GM12864 (cell line): ENCODE measurements around the gene PCED1B.

Experiments used
- DNase-seq: peaks from one replicate; pipeline ENCODE4 v3.0.0-alpha.2; 2011; ENCODE audit warnings: low read depth
- H3K4me3 ChIP-seq: 2 replicates; pipeline ENCODE4 v1.5.1; 2011; ENCODE audit warnings: mild to moderate bottlenecking, low read depth, low read length, control low read depth
- TF ChIP-seq, protein P1 (sequence below): IDR thresholded peaks from 2 replicates; pipeline ENCODE4 v1.5.1; 2011; ENCODE audit warnings: low read depth, mild to moderate bottlenecking, moderate library complexity, low read length, control low read depth, inconsistent platforms; ENCODE audit errors: missing control alignments

PCED1B gene

GRCh38 chr12:47075192-47076084 is 4.0 kb upstream of the PCED1B start:
- no peak overlapping the region for H3K4me3 ChIP-seq
- DNase-seq: no peak
- TF ChIP-seq, protein P1, sequence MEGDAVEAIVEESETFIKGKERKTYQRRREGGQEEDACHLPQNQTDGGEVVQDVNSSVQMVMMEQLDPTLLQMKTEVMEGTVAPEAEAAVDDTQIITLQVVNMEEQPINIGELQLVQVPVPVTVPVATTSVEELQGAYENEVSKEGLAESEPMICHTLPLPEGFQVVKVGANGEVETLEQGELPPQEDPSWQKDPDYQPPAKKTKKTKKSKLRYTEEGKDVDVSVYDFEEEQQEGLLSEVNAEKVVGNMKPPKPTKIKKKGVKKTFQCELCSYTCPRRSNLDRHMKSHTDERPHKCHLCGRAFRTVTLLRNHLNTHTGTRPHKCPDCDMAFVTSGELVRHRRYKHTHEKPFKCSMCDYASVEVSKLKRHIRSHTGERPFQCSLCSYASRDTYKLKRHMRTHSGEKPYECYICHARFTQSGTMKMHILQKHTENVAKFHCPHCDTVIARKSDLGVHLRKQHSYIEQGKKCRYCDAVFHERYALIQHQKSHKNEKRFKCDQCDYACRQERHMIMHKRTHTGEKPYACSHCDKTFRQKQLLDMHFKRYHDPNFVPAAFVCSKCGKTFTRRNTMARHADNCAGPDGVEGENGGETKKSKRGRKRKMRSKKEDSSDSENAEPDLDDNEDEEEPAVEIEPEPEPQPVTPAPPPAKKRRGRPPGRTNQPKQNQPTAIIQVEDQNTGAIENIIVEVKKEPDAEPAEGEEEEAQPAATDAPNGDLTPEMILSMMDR: no peak

- TF ChIP-seq, protein P1: no peak
- no peak for DNase-seq
- no peak overlapping the region for H3K4me3 ChIP-seq
These were observed 2.0 kb upstream of the PCED1B start for GRCh38 chr12:47077206-47078085.

DNA sequence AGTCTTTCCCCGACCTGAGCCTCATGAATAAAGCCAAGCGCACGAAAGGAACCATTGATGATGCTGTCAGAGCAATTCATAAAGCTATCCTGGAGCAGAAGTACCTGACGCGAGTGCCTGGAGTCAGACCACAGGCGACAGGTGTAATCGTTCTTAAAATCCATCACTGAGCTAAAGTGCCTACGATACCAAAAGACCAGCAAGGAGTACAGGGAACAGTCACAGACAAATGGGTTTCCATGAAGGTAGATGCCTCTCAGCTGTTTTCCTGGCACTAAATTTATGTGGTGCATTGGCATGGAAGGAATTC is 1.4 kb upstream of the PCED1B start:
- H3K4me3 ChIP-seq: no peak overlapping the region
- DNase-seq: no peak
- TF ChIP-seq, protein P1: no peak

DNA sequence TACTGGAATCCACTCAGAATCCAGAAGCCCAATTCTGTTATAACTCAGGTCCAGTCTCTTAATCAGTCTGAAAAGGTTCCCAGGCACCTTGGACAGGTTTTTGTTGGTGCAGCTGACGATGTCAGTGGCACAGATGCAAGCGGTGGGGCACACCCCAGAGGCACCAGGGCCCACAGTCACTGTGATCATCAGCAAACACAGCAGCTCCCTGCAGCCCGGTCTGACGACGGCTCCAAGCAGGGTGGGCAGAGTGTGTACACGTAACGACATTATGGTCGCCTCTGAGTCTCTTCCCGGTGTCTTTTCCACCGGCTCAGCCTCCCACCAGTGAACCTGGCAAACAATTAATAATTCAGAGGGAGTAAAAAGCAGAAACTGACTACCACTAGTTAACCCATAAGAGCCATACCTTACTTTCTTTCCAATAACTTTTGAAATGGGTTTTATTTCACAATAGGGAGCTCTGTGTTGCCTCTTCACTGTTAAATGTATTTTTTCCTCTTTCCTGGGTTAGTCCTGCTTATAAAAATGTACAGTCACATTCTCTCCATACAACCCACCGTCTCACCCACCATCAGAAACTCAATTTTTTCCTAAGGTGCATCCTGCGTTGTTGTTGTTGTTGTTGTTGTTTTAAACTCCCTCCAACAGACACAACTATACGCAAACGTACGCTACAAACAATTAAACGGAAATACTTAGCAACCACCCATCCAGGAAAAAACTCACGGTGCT is 521 bp upstream of the PCED1B start:
- H3K4me3 ChIP-seq: peak overlapping the region; percentile 53
- no peak for DNase-seq
- TF ChIP-seq, protein P1: no peak

DNA sequence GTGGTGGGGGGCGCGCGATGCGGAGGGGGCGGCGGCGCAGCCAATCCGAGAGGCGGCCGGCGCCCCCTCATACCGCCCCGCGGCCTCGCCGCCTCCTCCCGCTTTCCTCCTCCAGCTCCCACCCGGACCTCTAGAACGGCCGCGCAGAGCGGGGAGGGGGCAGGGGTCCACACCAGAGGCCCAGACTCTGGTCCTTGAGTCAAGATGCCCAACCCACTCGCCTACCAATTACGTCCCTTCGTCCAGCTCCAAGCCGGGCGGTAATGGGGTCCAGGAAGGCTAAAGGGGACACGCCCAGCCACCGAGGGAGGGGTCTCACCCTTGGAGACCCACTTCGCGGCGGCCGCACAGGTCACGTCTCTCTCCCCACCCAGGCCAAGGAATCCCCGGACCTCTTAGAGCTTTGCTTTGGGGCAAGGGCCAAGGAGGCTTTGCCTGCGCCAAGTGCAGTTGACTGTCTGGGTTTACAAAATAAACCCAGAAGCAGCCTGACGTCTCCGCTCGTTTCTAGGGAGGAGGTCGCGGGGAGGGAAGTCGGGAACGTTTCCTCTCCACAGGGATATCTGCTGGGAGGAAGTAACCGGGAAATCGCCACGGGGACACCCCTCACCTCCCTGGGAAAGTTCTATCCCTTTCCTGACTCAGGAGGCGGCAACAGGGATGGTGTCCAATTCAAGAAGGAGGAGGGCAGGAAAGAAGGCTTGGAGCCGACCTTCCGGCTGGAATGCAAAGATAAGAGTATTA is 732 bp downstream of the PCED1B start:
- TF ChIP-seq, protein P1: no peak
- DNase-seq: no peak
- peak overlapping the region; percentile 53 for H3K4me3 ChIP-seq

- TF ChIP-seq, protein P1: no peak
- no peak for DNase-seq
- H3K4me3 ChIP-seq: peak overlapping the region; percentile 53
These were observed 1.5 kb downstream of the PCED1B start for GRCh38 chr12:47080725-47081502.
